ENCODE measurements around the gene SLC7A8. TPM values are rescaled to one million over a fixed set of nuclear protein-coding genes. Genes with fewer than 3 reads are reported as not detected.

Gene SLC7A8
- total RNA-seq, 4 donors from 2014 or later, result 15.9 to 152 (median 49.3) TPM

DNA sequence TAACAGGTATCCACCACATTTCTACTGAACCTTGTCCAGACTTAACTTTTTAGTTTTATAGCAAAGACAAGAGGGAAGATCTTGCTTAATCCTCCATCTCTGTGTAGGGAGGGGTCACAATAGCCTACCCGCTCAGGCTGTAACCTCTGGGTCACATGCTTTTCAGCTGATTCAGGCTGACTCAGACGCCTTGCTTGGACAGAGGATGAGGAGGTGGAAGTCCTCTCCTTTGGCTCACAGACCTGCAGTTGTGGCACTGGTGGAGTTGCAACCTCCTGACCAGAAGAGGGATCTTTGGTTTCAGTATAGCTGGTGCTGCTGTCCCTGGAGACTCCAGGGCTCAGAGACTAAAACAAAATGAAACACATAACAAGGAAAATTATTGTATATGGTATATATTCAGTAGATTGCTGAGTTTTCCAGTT lies 104.8 kb downstream of the SLC7A8 start:
- intact Hi-C loops (cut with DNase I; ENCODE audit: low total_unique reads), result no loop called here
- no peaks in the 10 kb centered on the region for H3K27me3 ChIP-seq
- H3K4me3 ChIP-seq, result no peak overlapping the region
- H3K36me3 ChIP-seq, result no peaks in the 10 kb centered on the region
- TF ChIP-seq POLR2A (IDR thresholded peaks at IDR 0.05), result no peak
- TF ChIP-seq, protein P1, sequence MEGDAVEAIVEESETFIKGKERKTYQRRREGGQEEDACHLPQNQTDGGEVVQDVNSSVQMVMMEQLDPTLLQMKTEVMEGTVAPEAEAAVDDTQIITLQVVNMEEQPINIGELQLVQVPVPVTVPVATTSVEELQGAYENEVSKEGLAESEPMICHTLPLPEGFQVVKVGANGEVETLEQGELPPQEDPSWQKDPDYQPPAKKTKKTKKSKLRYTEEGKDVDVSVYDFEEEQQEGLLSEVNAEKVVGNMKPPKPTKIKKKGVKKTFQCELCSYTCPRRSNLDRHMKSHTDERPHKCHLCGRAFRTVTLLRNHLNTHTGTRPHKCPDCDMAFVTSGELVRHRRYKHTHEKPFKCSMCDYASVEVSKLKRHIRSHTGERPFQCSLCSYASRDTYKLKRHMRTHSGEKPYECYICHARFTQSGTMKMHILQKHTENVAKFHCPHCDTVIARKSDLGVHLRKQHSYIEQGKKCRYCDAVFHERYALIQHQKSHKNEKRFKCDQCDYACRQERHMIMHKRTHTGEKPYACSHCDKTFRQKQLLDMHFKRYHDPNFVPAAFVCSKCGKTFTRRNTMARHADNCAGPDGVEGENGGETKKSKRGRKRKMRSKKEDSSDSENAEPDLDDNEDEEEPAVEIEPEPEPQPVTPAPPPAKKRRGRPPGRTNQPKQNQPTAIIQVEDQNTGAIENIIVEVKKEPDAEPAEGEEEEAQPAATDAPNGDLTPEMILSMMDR (IDR thresholded peaks at IDR 0.05), result no peak
- peak; percentile 75 to 87 for DNase-seq
- H3K4me1 ChIP-seq, result peaks cover 0 to 4% of the 10 kb centered on the region in 2 donors
- H3K27ac ChIP-seq, result peak overlapping the region; percentile 64 to 71
- H3K9me3 ChIP-seq, result no peaks in the 10 kb centered on the region

DNA sequence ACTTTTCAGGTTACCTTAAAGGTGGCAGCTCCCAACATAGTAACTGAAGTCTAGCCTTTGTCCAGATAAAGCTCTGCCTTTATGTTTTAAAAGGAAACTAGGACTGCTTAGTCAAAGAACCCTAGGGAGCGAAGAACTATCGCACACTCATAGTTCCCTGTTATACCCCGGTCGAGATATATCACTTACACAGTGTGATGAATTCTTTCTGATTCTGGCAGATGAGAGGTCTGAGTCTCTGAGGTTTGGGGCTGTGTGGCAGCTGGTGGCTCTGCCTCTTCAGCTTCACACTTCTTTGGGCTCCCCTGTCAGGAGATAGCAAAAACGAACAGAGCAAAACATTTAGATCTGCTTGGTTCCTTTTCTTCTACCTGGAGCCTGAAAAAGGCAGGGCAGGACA lies 105.5 kb downstream of the SLC7A8 start:
- TF ChIP-seq, protein P1 (IDR thresholded peaks at IDR 0.05), result no peak
- no peak for TF ChIP-seq POLR2A (IDR thresholded peaks at IDR 0.05)
- no peaks in the 10 kb centered on the region for H3K27me3 ChIP-seq
- no peaks in the 10 kb centered on the region for H3K36me3 ChIP-seq
- H3K4me1 ChIP-seq, result peaks cover 0 to 4% of the 10 kb centered on the region in 2 donors
- intact Hi-C loops (cut with DNase I; ENCODE audit: low total_unique reads), result no loop called here
- H3K27ac ChIP-seq, result peak overlapping the region; percentile 64 to 71
- H3K4me3 ChIP-seq, result no peak overlapping the region
- no peaks in the 10 kb centered on the region for H3K9me3 ChIP-seq
- no peak for DNase-seq

DNA sequence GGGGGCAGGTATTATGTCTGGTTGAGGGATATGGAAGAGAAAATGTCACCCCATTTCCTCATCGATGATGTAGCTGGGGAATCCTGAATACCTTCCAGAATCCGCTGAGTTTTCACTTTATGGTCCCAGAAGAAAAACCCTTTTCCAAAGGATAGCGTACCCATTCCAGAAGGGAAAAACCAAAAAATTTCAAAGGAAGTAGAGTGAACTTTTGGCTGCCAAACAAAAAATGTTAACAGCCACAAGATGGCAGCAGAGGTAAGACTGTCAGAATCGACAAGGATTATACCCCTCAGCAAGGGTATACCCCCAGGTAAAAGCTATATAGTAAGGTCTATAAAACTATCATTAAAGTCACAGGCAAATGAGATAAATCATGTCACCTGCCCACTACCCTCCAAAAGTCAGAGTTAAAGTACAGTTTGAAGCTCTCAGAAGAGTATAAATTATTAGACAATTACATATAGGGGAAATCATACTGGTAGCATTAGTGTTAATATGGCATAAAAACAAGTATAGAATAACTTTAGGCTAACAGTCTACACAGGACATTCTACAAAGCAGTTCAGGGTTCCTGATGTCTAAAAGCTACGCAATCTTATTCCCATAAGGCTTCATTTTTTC lies 106.6 kb downstream of the SLC7A8 start:
- H3K36me3 ChIP-seq, result no peaks in the 10 kb centered on the region
- no peaks in the 10 kb centered on the region for H3K27me3 ChIP-seq
- peaks cover 7% of the 10 kb centered on the region in 2 donors for H3K4me1 ChIP-seq
- peak overlapping the region; percentile 25 to 71 for H3K27ac ChIP-seq
- intact Hi-C loops (cut with DNase I; ENCODE audit: low total_unique reads), result no loop called here
- TF ChIP-seq, protein P1 (IDR thresholded peaks at IDR 0.05), result peak; percentile 42 to 59 (median 46)
- no peak for TF ChIP-seq POLR2A (IDR thresholded peaks at IDR 0.05)
- H3K9me3 ChIP-seq, result no peaks in the 10 kb centered on the region
- no peak for DNase-seq
- H3K4me3 ChIP-seq, result no peak overlapping the region

Small RNAs within 50 kb of the gene (small RNA-seq; reads per million reads assigned to genes)
- gene AL049829.1 (not detected), gene RNU6-1138P (not detected)

Other genes with a start within 250 kb of the SLC7A8 start
- 10 to 100 TPM; 30.0 to 65.3 (median 34.7) TPM for gene HAUS4, start 226.6 kb downstream of the SLC7A8 start, total RNA-seq
- 10 to 100 TPM in 3 of 4 donors, 1 to 10 TPM in 1; 6.8 to 51.7 (median 27.1) TPM for gene AJUBA, start 201.1 kb downstream of the SLC7A8 start, total RNA-seq
- gene C14orf93, start 173.5 kb downstream of the SLC7A8 start, total RNA-seq, result 10 to 100 TPM in 2 of 4 donors, 1 to 10 TPM in 2; 7.2 to 18.6 (median 10.4) TPM
- gene PSMB5, start 148.8 kb downstream of the SLC7A8 start, total RNA-seq, result 100 to 1,000 TPM in 2 of 4 donors, 10 to 100 TPM in 2; 18.4 to 121 (median 92.0) TPM
- gene PSMB11, start 141.4 kb downstream of the SLC7A8 start, total RNA-seq, result not detected
- gene CDH24, start 126.1 kb downstream of the SLC7A8 start, total RNA-seq, result 10 to 100 TPM in 3 of 4 donors, 1 to 10 TPM in 1; 6.5 to 18.0 (median 13.8) TPM
- gene ACIN1, start 88.5 kb downstream of the SLC7A8 start, total RNA-seq, result 100 to 1,000 TPM in 2 of 4 donors, 10 to 100 TPM in 2; 52.3 to 194 (median 77.1) TPM
- 10 to 100 TPM; 12.3 to 41.6 (median 26.7) TPM for gene C14orf119, start 88.2 kb downstream of the SLC7A8 start, total RNA-seq
- gene CIROP, start 78.7 kb downstream of the SLC7A8 start, total RNA-seq, result not detected
- gene CEBPE, start 64.4 kb downstream of the SLC7A8 start, total RNA-seq, result not detected
- not detected for gene RNF212B, start 54.3 kb upstream of the SLC7A8 start, total RNA-seq
- 10 to 100 TPM in 2 of 4 donors, 1 to 10 TPM in 2; 5.1 to 26.2 (median 11.4) TPM for gene HOMEZ, start 102.5 kb upstream of the SLC7A8 start, total RNA-seq
- 10 to 100 TPM in 1 of 4 donors, 1 to 10 TPM in 2, under 1 TPM in 1; 0.88 to 23.5 (median 6.5) TPM for gene PPP1R3E, start 119.2 kb upstream of the SLC7A8 start, total RNA-seq
- 10 to 100 TPM; 16.7 to 57.6 (median 21.4) TPM for gene BCL2L2, start 123.2 kb upstream of the SLC7A8 start, total RNA-seq
- 100 to 1,000 TPM in 1 of 4 donors, 10 to 100 TPM in 2, 1 to 10 TPM in 1; 8.5 to 174 (median 49.4) TPM for gene PABPN1, start 137.8 kb upstream of the SLC7A8 start, total RNA-seq
- gene SLC22A17, start 169.2 kb upstream of the SLC7A8 start, total RNA-seq, result 10 to 100 TPM; 30.6 to 49.4 (median 41.7) TPM
- 10 to 100 TPM in 3 of 4 donors, 1 to 10 TPM in 1; 4.1 to 42.4 (median 21.7) TPM for gene EFS, start 181.5 kb upstream of the SLC7A8 start, total RNA-seq
- gene IL25, start 189.1 kb upstream of the SLC7A8 start, total RNA-seq, result not detected
- 10 to 100 TPM in 1 of 4 donors, 1 to 10 TPM in 2, not detected in 1; 1.3 to 14.9 (median 6.5) TPM for gene CMTM5, start 193.4 kb upstream of the SLC7A8 start, total RNA-seq
- under 1 TPM in 1 of 4 donors, not detected in 3; 0.07 TPM for gene MYH6, start 224.6 kb upstream of the SLC7A8 start, total RNA-seq